ENCODE measurements around the gene KCNG2.
A peak's percentile ranks its signal among the peaks of the same experiment; 100 is the strongest.

KCNG2 gene

DNA sequence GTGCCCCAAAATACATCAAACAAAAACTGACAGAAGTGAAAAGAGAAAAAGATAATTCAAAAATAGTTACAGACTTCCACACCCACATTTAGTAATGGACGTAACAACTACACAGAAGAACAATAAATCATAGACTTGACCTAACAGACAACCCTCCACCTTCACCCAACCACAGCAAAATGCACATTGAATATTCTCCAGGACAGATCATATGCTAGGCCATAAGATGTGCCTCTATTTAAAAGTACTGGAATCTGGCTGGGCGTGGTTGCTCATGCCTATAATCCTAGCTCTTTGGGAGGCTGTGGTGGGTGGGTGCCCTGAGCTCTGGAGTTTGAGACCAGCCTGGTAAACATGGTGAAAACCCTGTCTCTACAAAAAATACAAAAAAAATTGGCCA is 133.7 kb downstream of the KCNG2 start:
- DNase-seq: no peak

- no peak for DNase-seq
Measured at GRCh38 chr18:79932907-79933306, 135.2 kb downstream of the KCNG2 start.

DNA sequence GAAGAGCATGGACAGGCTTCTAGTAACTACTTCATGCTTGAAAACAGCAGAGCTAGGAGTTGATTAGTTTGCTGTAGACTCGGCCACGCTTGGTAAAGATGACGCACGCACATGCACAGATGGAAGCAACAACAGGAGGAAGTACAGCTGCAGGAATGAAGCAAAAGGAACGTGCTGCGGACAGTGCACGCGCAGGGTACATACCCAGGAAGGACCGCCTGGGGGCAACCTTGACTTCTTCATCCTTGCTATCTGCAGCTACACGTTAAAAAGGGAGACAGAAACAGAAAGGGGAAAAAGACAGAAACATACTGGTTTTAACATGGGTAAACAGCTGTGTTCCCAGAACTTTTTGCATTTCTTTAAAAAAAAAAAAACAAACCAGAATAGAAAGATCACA is 136.0 kb downstream of the KCNG2 start:
- DNase-seq: no peak

- DNase-seq: no peak
Measured at GRCh38 chr18:79934311-79935097, 136.8 kb downstream of the KCNG2 start.

- no peak for DNase-seq
Measured at GRCh38 chr18:79935098-79935480, 137.4 kb downstream of the KCNG2 start.

DNA sequence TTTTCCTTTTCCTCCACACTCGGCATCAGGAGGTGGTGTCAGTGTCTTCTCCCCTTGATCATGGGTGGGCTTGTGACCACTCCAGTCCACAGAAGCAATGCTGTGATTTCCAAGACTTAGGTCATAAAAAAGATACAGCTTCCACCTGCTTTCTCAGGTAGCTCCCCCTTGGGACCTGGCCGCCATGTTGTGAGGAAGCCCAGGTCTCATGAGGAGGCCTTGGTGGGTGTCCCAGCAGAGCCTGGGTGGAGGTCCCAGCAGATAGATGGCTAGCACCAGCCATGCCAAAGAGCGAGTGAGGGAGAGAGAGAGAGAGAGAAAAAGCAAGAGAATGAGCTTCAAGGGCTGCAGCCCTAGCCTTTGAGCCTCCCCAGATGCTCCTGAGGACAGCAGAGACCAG is 137.8 kb downstream of the KCNG2 start:
- DNase-seq: no peak

GRCh38 chr18:79935925-79936324 is 138.2 kb downstream of the KCNG2 start:
- DNase-seq: no peak

- DNase-seq: no peak
Measured at GRCh38 chr18:79936641-79937040, 138.9 kb downstream of the KCNG2 start.

DNA sequence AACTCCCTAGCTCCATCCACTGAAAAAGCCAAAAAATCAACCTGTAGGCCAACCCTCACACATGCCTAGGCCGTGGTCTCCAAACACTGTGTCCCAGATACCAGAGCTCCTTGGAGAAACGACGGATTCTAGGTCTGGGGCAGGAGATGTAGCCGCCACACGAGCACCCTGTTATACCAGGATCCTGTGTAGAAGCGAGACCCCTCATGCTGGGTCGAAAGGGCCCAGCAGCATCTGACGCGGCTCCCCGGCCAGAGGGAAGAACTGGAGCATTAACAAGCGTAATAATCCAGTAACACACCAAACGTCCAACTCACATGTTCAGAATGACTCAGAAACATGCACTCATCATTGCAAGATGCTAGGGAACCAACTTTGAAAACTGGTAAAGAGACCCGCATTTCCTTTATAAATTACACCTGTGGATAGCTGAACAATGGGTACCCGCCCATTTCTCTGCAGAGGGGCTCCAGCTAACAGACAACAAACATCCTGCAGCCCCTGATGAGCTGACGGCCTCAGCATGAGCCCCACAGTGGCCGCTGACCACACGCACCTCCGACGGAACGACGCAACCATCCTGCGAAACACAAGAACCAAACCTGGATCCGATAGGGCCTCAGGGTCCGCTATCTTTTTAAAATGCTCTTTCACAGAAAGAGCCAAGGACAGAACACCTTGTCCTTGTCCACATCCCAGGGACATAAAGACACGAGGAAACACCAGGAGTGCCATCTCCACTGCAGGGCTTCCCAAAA is 139.5 kb downstream of the KCNG2 start:
- DNase-seq: no peak

DNA sequence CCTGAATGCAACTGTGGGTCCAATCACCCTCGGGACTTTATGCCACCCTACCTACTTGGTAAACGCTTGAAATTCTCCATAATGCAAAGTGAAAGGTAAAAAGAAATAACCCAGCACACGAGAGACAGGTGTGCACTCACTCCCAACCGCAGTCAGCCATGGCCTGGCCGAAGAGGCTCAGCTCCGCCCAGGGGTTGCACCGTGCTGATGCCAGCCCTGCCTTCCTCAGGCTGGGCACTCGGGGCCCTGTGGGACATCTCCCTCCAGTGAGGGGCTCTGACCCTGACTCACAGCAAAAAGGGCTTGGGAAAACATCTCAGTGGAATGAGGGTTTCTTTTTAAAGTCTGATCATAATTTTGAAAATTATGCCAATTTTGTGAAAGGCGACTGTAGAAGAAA is 140.5 kb downstream of the KCNG2 start:
- no peak for DNase-seq

DNA sequence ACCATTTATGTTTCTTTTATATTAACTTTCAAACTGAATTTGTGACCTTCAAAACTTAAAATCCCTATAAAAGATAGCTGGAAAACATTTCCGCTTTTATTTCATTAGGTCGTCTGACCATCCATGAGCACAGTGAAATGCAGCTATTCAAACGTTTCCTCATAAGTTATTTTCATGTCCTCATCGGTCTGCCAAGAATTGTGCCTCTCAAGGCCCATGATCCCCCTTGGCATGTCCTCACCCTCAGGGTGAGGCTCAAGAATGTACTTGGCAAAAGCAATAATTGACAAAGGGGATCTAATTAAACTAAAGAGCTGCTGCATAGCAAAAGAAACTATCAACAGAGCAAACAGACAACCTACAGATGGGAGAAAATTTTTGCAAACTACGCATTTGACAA is 141.4 kb downstream of the KCNG2 start:
- no peak for DNase-seq

- no peak for DNase-seq
Measured at GRCh38 chr18:79940126-79940813, 142.5 kb downstream of the KCNG2 start.

DNA sequence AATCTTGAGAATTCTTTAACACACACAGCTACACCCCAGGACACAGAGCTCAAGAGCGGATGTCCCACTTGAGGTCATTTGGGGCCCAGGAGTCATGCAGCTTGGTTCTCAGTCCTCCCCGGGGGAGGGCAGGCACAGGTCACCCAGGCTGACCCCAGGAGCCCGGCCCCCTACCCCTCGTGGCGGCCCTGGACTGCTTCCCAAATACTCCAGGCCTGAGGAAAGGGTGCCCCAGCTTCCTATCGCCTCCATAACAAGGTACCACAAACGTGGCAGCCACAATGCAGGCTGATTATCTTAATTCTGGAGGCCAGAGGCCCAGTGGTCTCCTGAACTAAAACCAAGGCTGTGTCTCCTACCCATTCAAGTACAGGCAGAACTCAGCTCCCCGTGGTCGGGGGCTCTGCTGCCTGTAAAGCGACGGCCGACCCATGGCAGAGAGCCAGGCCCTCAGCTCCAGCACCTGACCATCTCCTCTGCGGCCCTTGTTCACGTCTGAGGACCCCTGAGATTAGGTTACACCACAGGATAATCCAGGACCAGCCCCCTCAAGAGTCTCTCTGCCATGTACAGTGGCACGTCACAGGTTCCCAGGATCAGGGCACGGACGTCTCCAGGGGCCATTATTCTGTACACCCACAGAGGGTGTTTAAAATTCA is 143.2 kb downstream of the KCNG2 start:
- no peak for DNase-seq

GRCh38 chr18:79941473-79942119 is 143.9 kb downstream of the KCNG2 start:
- DNase-seq: no peak

DNA sequence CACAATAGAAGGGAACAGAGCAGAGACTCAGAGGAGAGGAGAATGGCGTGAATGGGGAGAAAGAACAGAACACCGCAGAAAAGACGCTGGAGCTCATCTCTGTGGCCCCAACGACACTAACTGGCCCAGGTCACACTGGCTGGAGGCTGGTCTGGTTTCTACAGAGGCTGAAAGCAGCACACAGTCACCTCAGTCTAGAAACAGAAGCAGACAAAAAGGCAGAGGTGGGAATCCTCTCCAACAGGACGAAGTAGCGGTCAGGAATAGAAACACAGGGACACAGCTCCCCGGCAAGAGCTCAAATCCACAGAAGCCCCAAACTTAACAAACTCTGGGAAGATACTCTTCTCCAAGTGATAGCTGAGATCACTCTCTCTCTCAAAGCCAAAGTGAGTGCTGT is 144.5 kb downstream of the KCNG2 start:
- DNase-seq: no peak

- DNase-seq: no peak
Measured at GRCh38 chr18:79942786-79943607, 145.3 kb downstream of the KCNG2 start.

DNA sequence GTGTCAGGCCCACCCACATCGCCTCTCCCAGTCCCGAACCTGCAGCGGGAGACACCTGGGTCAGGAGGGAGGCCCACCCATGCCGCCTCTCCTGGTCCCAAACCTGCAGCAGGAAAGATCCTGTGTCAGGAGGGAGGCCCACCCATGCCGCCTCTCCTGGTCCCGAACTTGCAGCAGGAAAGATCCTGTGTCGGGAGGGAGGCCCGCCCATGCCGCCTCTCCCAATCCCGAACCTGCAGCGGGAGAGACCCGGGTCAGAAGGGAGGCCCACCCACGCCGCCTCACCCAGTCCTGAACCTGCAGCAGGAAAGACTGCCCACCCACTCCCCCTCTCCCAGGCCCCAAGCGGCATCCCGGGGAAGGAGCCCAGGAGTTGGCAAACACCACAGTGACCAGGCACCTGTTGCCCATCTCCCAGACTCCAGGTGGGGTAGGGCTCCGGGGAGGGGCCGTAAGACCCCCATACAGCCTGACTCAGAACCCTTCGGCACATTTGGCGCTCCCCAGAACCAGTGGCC is 145.9 kb downstream of the KCNG2 start:
- DNase-seq: no peak

DNA sequence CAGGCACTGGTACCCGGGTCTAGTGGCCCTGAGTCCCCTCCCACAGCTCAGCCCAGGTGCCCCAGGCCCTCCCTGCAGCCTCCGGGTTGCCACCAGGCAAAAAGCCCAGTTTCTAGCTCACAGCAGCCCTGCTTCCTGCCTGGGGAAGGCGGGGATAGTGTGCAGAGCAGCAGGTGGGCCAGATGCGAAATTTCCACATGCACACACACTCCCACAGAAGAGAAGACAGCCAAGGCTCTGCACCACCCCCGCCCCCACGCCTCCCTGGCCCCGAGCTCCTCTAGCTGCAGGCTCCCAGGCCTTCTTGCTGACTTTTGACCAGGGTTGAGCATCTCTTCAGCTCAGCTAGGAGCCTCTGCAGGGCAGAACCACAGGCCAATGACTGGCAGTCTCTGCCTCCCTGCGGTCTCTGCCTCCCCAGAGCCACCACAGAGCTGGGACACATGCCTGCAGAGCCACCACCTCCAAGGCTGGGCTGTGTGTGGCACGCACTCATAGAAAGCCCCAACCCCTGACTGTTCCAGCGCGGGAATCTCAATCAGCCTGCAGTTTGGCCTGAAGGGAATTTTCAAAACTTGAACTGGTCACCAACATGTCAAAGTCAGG is 146.5 kb downstream of the KCNG2 start:
- peak; percentile 77 to 87 for DNase-seq

GRCh38 chr18:79944746-79945117 is 147.0 kb downstream of the KCNG2 start:
- DNase-seq: no peak

- DNase-seq: no peak
Measured at GRCh38 chr18:79945118-79946042, 147.6 kb downstream of the KCNG2 start.
